NCI-H2081 treated with DMSO at 0.1 percent for 48 hours (cell line): ENCODE results near the gene C4A.
"Not testable (repeated sequence)": the region's sequence is repeated elsewhere in the genome, so short reads cannot be mapped to it uniquely, and the experiment has no call there.

Source experiments
- DNase-seq: peaks from one replicate; lab custom pipeline; 2025; lab: John Stamatoyannopoulos, UW

The C4A gene

GRCh38 chr6:31980998-31981397 lies 859 bp upstream of the C4A start:
- DNase-seq = not testable (repeated sequence)

- DNase-seq = not testable (repeated sequence)
Measured at GRCh38 chr6:31989363-31989762, 7.5 kb downstream of the C4A start.

GRCh38 chr6:31994421-31994820 lies 12.6 kb downstream of the C4A start:
- not testable (repeated sequence) for DNase-seq

GRCh38 chr6:31996385-31996784 lies 14.5 kb downstream of the C4A start:
- DNase-seq = not testable (repeated sequence)

- DNase-seq = not testable (repeated sequence)
Measured at GRCh38 chr6:32002546-32003268, 20.9 kb downstream of the C4A start.

GRCh38 chr6:32003301-32003700 lies 21.4 kb downstream of the C4A start:
- DNase-seq = not testable (repeated sequence)

GRCh38 chr6:32004393-32004792 lies 22.5 kb downstream of the C4A start:
- DNase-seq = not testable (repeated sequence)

GRCh38 chr6:32004864-32005537 lies 23.1 kb downstream of the C4A start:
- DNase-seq = not testable (repeated sequence)

- not testable (repeated sequence) for DNase-seq
Measured at GRCh38 chr6:32005538-32005880, 23.7 kb downstream of the C4A start.

GRCh38 chr6:32005991-32006529 lies 24.2 kb downstream of the C4A start:
- DNase-seq = not testable (repeated sequence)

GRCh38 chr6:32007086-32007485 lies 25.2 kb downstream of the C4A start:
- not testable (repeated sequence) for DNase-seq

- DNase-seq = not testable (repeated sequence)
Measured at GRCh38 chr6:32008037-32008436, 26.2 kb downstream of the C4A start.

GRCh38 chr6:32008616-32009015 lies 26.8 kb downstream of the C4A start:
- not testable (repeated sequence) for DNase-seq

- DNase-seq = not testable (repeated sequence)
Measured at GRCh38 chr6:32009537-32009936, 27.7 kb downstream of the C4A start.

GRCh38 chr6:32010856-32011530 lies 29.1 kb downstream of the C4A start:
- not testable (repeated sequence) for DNase-seq

- DNase-seq = not testable (repeated sequence)
Measured at GRCh38 chr6:32012941-32013617, 31.2 kb downstream of the C4A start.

- DNase-seq = not testable (repeated sequence)
Measured at GRCh38 chr6:32013738-32014137, 31.9 kb downstream of the C4A start.

GRCh38 chr6:32014547-32014946 lies 32.7 kb downstream of the C4A start, which contains the start of gene C4B:
C4B (plus strand) TSS chr6:32014795; CDS start chr6:32014846, 51 bp downstream.
- DNase-seq = not testable (repeated sequence)

- not testable (repeated sequence) for DNase-seq
Measured at GRCh38 chr6:32022100-32022499, 40.2 kb downstream of the C4A start.

GRCh38 chr6:32028631-32029030 lies 46.8 kb downstream of the C4A start:
- DNase-seq = not testable (repeated sequence)

GRCh38 chr6:32029553-32029952 lies 47.7 kb downstream of the C4A start:
- not testable (repeated sequence) for DNase-seq
